ENCODE data around the gene AHRR. TPM values are rescaled to one million over a fixed set of nuclear protein-coding genes. Genes with fewer than 3 reads are reported as not detected.

Gene AHRR
- polyA plus RNA-seq, 3 donors: 0.15 TPM; not detected in 1

DNA sequence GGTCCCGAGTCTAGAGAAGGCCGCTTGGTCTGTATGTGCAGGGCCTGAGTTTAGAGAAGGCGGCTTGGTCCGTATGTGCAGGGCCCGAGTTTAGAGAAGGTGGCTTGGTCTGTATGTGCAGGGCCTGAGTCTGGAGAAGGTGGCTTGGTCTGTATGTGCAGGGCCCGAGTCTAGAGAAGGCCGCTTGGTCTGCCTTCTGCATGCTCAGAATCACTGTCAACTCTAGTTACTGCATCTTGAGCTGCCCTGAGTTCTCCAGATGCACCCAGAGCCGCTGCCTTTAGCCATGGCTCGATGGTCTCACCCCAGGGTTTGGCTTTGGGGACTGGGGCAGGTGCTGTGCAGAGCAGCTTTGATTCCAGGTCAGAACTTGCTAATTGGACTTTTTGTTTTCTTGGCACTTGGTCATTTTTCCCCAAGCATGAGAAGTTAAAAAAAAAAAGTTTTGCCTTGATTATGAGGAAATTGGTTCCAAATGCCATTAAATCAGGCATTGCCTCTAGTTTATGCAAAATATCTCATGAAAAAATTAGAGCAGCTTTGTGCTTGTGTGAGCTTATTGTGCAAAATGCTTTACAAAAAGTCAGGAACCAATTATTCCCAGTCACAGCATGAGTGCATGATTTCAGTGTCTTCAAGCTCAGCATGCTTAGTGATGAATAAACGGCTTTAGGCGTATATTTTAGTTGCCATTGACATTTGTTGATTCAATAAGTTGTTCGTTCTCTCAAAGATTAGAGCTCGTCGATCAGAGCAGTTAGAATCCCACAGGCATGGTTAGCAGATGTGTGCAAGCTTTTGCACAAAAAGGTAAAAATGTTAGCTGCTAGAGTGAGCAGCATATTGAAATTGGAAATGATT lies 96.0 kb downstream of the AHRR start:
- no peaks in the 10 kb centered on the region for H3K4me1 Mint-ChIP-seq
- Histone ChIP-seq H3K79me2 (ENCODE audit: insufficient read depth, low read length) (no peaks in the 10 kb centered on the region), H3K4me3 (replicated peaks in 1 of 3; ENCODE audit: low read depth in 2 of 3, low read length in 3 of 3) (no peak overlapping the region), H3K4me1 (ENCODE audit: control insufficient read depth in 1 of 2, insufficient read depth in 2 of 2, low read length in 2 of 2) (peaks cover 0 to 8% of the 10 kb centered on the region in 2 donors), H3K9me3 (replicated peaks in 1 of 2; ENCODE audit: control insufficient read depth in 1 of 2, insufficient read depth in 1 of 2, low read length in 2 of 2) (no peaks in the 10 kb centered on the region), H4K20me1 (ENCODE audit: insufficient read depth, low read length) (no peaks in the 10 kb centered on the region), H2AFZ (ENCODE audit: insufficient read depth, low read depth, low read length, poor library complexity, severe bottlenecking) (no peak overlapping the region), H3K4me2 (replicated peaks; ENCODE audit: extremely low read depth, low read length, poor library complexity, severe bottlenecking) (no peak overlapping the region), H3K27ac (ENCODE audit: low read depth in 1 of 2, low read length in 2 of 2) (no peak overlapping the region), H3K27me3 (ENCODE audit: control insufficient read depth in 2 of 2, insufficient read depth in 2 of 2, low read length in 2 of 2) (no peaks in the 10 kb centered on the region), H3K9ac (ENCODE audit: insufficient read depth, low read length, poor library complexity, severe bottlenecking) (no peak overlapping the region), H3K36me3 (replicated peaks in 1 of 2; ENCODE audit: control insufficient read depth in 1 of 2, insufficient read depth in 2 of 2, low read length in 2 of 2) (no peaks in the 10 kb centered on the region)
- DNase-seq: no peak
- H3K27me3 Mint-ChIP-seq (ENCODE audit: low read depth in 3 of 3): peaks cover 1 to 6% (median 2%) of the 10 kb centered on the region in 3 donors
- intact Hi-C loops (cut with micrococcal nuclease): no loop called here
- WGBS (ENCODE audit: insufficient coverage): 95% methylated on average over 10 of the region's 14 CpGs
- H3K36me3 Mint-ChIP-seq: no peaks in the 10 kb centered on the region
- TF ChIP-seq, protein P1, sequence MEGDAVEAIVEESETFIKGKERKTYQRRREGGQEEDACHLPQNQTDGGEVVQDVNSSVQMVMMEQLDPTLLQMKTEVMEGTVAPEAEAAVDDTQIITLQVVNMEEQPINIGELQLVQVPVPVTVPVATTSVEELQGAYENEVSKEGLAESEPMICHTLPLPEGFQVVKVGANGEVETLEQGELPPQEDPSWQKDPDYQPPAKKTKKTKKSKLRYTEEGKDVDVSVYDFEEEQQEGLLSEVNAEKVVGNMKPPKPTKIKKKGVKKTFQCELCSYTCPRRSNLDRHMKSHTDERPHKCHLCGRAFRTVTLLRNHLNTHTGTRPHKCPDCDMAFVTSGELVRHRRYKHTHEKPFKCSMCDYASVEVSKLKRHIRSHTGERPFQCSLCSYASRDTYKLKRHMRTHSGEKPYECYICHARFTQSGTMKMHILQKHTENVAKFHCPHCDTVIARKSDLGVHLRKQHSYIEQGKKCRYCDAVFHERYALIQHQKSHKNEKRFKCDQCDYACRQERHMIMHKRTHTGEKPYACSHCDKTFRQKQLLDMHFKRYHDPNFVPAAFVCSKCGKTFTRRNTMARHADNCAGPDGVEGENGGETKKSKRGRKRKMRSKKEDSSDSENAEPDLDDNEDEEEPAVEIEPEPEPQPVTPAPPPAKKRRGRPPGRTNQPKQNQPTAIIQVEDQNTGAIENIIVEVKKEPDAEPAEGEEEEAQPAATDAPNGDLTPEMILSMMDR (IDR thresholded peaks at IDR 0.05): no peak
- no peak overlapping the region for H3K27ac Mint-ChIP-seq
- H3K9me3 Mint-ChIP-seq: peaks cover 0 to 8% (median 0%) of the 10 kb centered on the region in 7 donors
- no peak overlapping the region for H3K4me3 Mint-ChIP-seq

DNA sequence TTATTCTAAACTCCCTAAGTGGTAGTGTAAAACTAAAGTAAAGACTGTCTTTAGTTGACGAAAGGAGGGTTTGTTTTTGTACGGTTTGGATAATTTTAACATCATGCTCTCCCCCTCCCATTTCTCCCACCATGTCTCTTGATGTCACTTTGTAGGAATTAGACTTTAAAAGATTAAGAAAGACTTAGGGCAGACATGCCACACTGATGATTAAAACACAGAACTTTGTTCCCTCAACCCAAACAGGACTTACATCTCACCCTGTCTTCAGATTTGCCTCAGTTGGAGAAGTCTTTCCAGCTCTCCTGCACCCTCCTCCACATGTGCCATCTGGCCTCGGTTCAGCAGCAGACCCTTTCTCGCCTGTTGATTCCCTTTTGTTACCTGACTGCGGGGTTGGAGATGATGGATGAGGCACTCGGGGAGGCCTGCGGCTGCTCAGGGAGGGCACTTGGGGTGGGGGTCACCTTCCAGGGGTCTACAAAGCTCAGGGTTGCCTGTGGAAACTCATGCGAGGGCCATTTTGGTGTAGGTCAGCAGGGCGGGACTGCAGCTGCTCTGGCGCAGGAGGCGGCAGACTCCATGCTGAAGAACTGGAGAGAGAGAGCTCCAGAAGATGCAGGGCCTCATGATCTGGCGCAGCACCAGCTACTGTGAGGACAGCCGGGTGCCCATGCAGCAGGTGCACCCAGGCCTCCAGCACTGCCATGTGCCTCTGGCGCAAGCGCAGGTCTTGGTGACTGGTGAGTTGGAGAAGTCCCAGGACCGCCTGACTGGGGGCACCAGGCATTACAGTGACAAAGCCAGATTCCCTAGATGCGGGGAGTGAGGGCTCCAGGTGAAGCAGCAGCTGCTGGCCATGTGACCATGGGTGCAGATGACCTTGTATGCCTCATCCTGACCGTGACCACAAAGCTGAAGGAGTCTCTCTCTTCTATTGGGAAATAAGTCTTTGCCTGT lies 96.9 kb downstream of the AHRR start:
- no peaks in the 10 kb centered on the region for H3K36me3 Mint-ChIP-seq
- Histone ChIP-seq H3K4me3 (replicated peaks in 1 of 3; ENCODE audit: low read depth in 2 of 3, low read length in 3 of 3) (no peak overlapping the region), H3K9ac (ENCODE audit: insufficient read depth, low read length, poor library complexity, severe bottlenecking) (no peak overlapping the region), H3K9me3 (replicated peaks in 1 of 2; ENCODE audit: control insufficient read depth in 1 of 2, insufficient read depth in 1 of 2, low read length in 2 of 2) (no peaks in the 10 kb centered on the region), H4K20me1 (ENCODE audit: insufficient read depth, low read length) (no peaks in the 10 kb centered on the region), H3K36me3 (replicated peaks in 1 of 2; ENCODE audit: control insufficient read depth in 1 of 2, insufficient read depth in 2 of 2, low read length in 2 of 2) (no peaks in the 10 kb centered on the region), H3K4me2 (replicated peaks; ENCODE audit: extremely low read depth, low read length, poor library complexity, severe bottlenecking) (no peak overlapping the region), H3K27me3 (ENCODE audit: control insufficient read depth in 2 of 2, insufficient read depth in 2 of 2, low read length in 2 of 2) (no peaks in the 10 kb centered on the region), H3K79me2 (ENCODE audit: insufficient read depth, low read length) (no peaks in the 10 kb centered on the region), H2AFZ (ENCODE audit: insufficient read depth, low read depth, low read length, poor library complexity, severe bottlenecking) (no peak overlapping the region), H3K27ac (ENCODE audit: low read depth in 1 of 2, low read length in 2 of 2) (no peak overlapping the region), H3K4me1 (ENCODE audit: control insufficient read depth in 1 of 2, insufficient read depth in 2 of 2, low read length in 2 of 2) (peaks cover 0 to 8% of the 10 kb centered on the region in 2 donors)
- no peak overlapping the region for H3K27ac Mint-ChIP-seq
- 91% methylated on average over 14 of the region's 18 CpGs for WGBS (ENCODE audit: insufficient coverage)
- peaks cover 1 to 6% (median 3%) of the 10 kb centered on the region in 3 donors for H3K27me3 Mint-ChIP-seq (ENCODE audit: low read depth in 3 of 3)
- TF ChIP-seq, protein P1 (IDR thresholded peaks at IDR 0.05): no peak
- DNase-seq: no peak
- no peaks in the 10 kb centered on the region for H3K4me1 Mint-ChIP-seq
- H3K9me3 Mint-ChIP-seq: peaks cover 0 to 8% (median 0%) of the 10 kb centered on the region in 7 donors
- no peak overlapping the region for H3K4me3 Mint-ChIP-seq
- intact Hi-C loops (cut with micrococcal nuclease): no loop called here
